ENCODE results near the gene NPY2R. TPM values are rescaled to one million over a fixed set of nuclear protein-coding genes. Genes with fewer than 3 reads are reported as not detected.

NPY2R gene, protein sequence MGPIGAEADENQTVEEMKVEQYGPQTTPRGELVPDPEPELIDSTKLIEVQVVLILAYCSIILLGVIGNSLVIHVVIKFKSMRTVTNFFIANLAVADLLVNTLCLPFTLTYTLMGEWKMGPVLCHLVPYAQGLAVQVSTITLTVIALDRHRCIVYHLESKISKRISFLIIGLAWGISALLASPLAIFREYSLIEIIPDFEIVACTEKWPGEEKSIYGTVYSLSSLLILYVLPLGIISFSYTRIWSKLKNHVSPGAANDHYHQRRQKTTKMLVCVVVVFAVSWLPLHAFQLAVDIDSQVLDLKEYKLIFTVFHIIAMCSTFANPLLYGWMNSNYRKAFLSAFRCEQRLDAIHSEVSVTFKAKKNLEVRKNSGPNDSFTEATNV
- polyA plus RNA-seq = 1.2 and 1.8 TPM in 2 replicates
- polyA minus RNA-seq = 3.9 TPM in 2 replicates

- Histone ChIP-seq H4K20me1 (ENCODE audit: insufficient read depth) (no peaks in the 10 kb centered on the region), H3K4me3 (ENCODE audit: low read length) (peak within 1 kb of the TSS; percentile 71), H2AFZ (ENCODE audit: low read depth, low read length) (peak within 1 kb of the TSS; percentile 56), H3K27me3 (ENCODE audit: insufficient read depth, low read depth, low read length) (peaks cover 21% of the 10 kb centered on the region), H3K79me2 (replicated peaks; ENCODE audit: insufficient read depth, low read length) (peaks cover 13% of the 10 kb centered on the region), H3K9ac (ENCODE audit: low read length) (peak within 1 kb of the TSS; percentile 32), H3F3A (ENCODE audit: insufficient read depth, low read length, poor library complexity, severe bottlenecking) (no peaks in the 10 kb centered on the region), H3K27ac (ENCODE audit: low read length) (no peak within 1 kb of the TSS), H3K4me2 (ENCODE audit: low read length) (peak within 1 kb of the TSS; percentile 96), H3K9me3 (ENCODE audit: low read length) (no peaks in the 10 kb centered on the region), H3K36me3 (ENCODE audit: insufficient read depth, low read length) (no peaks in the 10 kb centered on the region), H3K9me2 (ENCODE audit: insufficient read depth, low read length) (no peaks in the 10 kb centered on the region)
- no peak for TF ChIP-seq EP300 (conservative IDR thresholded peaks at IDR 0.05; ENCODE audit: poor library complexity, severe bottlenecking)
- TF ChIP-seq, protein P1, sequence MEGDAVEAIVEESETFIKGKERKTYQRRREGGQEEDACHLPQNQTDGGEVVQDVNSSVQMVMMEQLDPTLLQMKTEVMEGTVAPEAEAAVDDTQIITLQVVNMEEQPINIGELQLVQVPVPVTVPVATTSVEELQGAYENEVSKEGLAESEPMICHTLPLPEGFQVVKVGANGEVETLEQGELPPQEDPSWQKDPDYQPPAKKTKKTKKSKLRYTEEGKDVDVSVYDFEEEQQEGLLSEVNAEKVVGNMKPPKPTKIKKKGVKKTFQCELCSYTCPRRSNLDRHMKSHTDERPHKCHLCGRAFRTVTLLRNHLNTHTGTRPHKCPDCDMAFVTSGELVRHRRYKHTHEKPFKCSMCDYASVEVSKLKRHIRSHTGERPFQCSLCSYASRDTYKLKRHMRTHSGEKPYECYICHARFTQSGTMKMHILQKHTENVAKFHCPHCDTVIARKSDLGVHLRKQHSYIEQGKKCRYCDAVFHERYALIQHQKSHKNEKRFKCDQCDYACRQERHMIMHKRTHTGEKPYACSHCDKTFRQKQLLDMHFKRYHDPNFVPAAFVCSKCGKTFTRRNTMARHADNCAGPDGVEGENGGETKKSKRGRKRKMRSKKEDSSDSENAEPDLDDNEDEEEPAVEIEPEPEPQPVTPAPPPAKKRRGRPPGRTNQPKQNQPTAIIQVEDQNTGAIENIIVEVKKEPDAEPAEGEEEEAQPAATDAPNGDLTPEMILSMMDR (IDR thresholded peaks at IDR 0.05; ENCODE audit: poor library complexity, severe bottlenecking) = peak; percentile 56
Observed at GRCh38 chr4:155208258-155209054, at the start of gene NPY2R. TSS of gene NPY2R (plus strand) at chr4:155208636. CDS start at chr4:155213940, 5,304 bp downstream.

GRCh38 chr4:155161357-155161756 is 47.1 kb upstream of the NPY2R start:
- no peak overlapping the region for H3K9ac ChIP-seq (ENCODE audit: low read length)

More at GRCh38 chr4:155161357-155161756, 47.1 kb upstream of the NPY2R start:
- Histone ChIP-seq H3K4me3 (ENCODE audit: low read length) (no peak overlapping the region), H3F3A (ENCODE audit: insufficient read depth, low read length, poor library complexity, severe bottlenecking) (no peaks in the 10 kb centered on the region), H3K4me2 (ENCODE audit: low read length) (no peak overlapping the region), H4K20me1 (ENCODE audit: insufficient read depth) (no peaks in the 10 kb centered on the region), H3K36me3 (ENCODE audit: insufficient read depth, low read length) (no peaks in the 10 kb centered on the region), H3K79me2 (replicated peaks; ENCODE audit: insufficient read depth, low read length) (no peaks in the 10 kb centered on the region), H3K27ac (ENCODE audit: low read length) (no peak overlapping the region), H3K9me2 (ENCODE audit: insufficient read depth, low read length) (no peaks in the 10 kb centered on the region), H3K27me3 (ENCODE audit: insufficient read depth, low read depth, low read length) (no peaks in the 10 kb centered on the region), H2AFZ (ENCODE audit: low read depth, low read length) (no peak overlapping the region), H3K9me3 (ENCODE audit: low read length) (no peaks in the 10 kb centered on the region)
- TF ChIP-seq REST (IDR thresholded peaks at IDR 0.05; ENCODE audit: borderline replicate concordance) = no peak
- TF ChIP-seq POLR2AphosphoS5 (IDR thresholded peaks at IDR 0.05) = no peak
- TF ChIP-seq, protein P1 (IDR thresholded peaks at IDR 0.05; ENCODE audit: poor library complexity, severe bottlenecking) = no peak
- no peak for TF ChIP-seq RAD21 (conservative IDR thresholded peaks at IDR 0.05)
- no peak for TF ChIP-seq MXI1 (conservative IDR thresholded peaks at IDR 0.05; ENCODE audit: poor library complexity, severe bottlenecking)
- TF ChIP-seq EP300 (conservative IDR thresholded peaks at IDR 0.05; ENCODE audit: poor library complexity, severe bottlenecking) = no peak
- no peak for TF ChIP-seq EZH2 (IDR thresholded peaks at IDR 0.05; ENCODE audit: borderline replicate concordance, insufficient read depth, low read length, poor library complexity, severe bottlenecking)
- TF ChIP-seq SMC3 (conservative IDR thresholded peaks at IDR 0.05; ENCODE audit: poor library complexity) = no peak
- TF ChIP-seq TAF1 (IDR thresholded peaks at IDR 0.05; ENCODE audit: low read depth) = no peak
